ENCODE results near the gene DENND4B.

GRCh38 chr1:153953859-153954365 lies 7.4 kb upstream of the DENND4B start:
- no peak for TF ChIP-seq CTCF (IDR thresholded peaks at IDR 0.05; ENCODE audit: insufficient read depth, low read length, poor library complexity, severe bottlenecking)
- TF ChIP-seq EZH2phosphoT487 (conservative IDR thresholded peaks at IDR 0.05; ENCODE audit: low read length) = no peak

Data from SU-DHL-6 (cell line).